ENCODE measurements around the gene CAPN15.
"Not testable (repeated sequence)": the region's sequence is repeated elsewhere in the genome, so short reads cannot be mapped to it uniquely, and the experiment has no call there.

Gene CAPN15

GRCh38 chr16:592518-593306 lies 65.2 kb downstream of the CAPN15 start:
- peak; percentile 53 for DNase-seq (ENCODE audit: low spot score)

GRCh38 chr16:593406-593805 lies 65.9 kb downstream of the CAPN15 start:
- DNase-seq (ENCODE audit: low spot score) = peak; percentile 84

- DNase-seq (ENCODE audit: low spot score) = no peak
These were observed 66.3 kb downstream of the CAPN15 start for GRCh38 chr16:593807-594206.

- DNase-seq (ENCODE audit: low spot score) = no peak
These were observed 67.6 kb downstream of the CAPN15 start for GRCh38 chr16:595094-595528.

- no peak for DNase-seq (ENCODE audit: low spot score)
These were observed 68.6 kb downstream of the CAPN15 start for GRCh38 chr16:595942-596735.

GRCh38 chr16:596736-597060 lies 69.2 kb downstream of the CAPN15 start:
- no peak for DNase-seq (ENCODE audit: low spot score)

GRCh38 chr16:597655-598054 lies 70.1 kb downstream of the CAPN15 start:
- not testable (repeated sequence) for DNase-seq (ENCODE audit: low spot score)

- DNase-seq (ENCODE audit: low spot score) = no peak
These were observed 71.6 kb downstream of the CAPN15 start for GRCh38 chr16:598823-599739.

GRCh38 chr16:600781-601180 lies 73.3 kb downstream of the CAPN15 start:
- DNase-seq (ENCODE audit: low spot score) = no peak

GRCh38 chr16:603933-604332 lies 76.4 kb downstream of the CAPN15 start:
- no peak for DNase-seq (ENCODE audit: low spot score)

Measured in LoVo (cell line).